HepG2 (cell line): ENCODE measurements around the gene PPP1R7. TPM values are rescaled to one million over a fixed set of nuclear protein-coding genes. Genes with fewer than 3 reads are reported as not detected.

Experiments used
- ATAC-seq: fragments of 200-7000 bp; cut with Tn5 transposase; 3 replicates; pipeline ENCODE4 v1.9.1; 2020; ENCODE audit warnings: mild to moderate bottlenecking, moderate library complexity
- BruUV-seq: library from RNA; stranded (reverse); fragments of 400-500 nt; replicated peaks from 2 replicates; lab custom pipeline; 2021; lab: Mats Ljungman, UMichigan
- CTCF ChIA-PET: fragments of 300-600 bp; formaldehyde crosslinking; extraction: SDS; loops from one replicate; lab custom pipeline; 2021; ENCODE audit warnings: low total read pairs, inconsistent platforms, low intra/inter-chr PET ratio; lab: Yijun Ruan, JAX
- POLR2A ChIA-PET: fragments of 350-600 bp; sonication (Branson Sonifier 250); formaldehyde crosslinking; loops from one replicate; lab custom pipeline; 2020; ENCODE audit warnings: antibody characterized with exemption, inconsistent platforms; lab: Yijun Ruan, JAX
- DNase-seq: peaks from one replicate; pipeline ENCODE4 v3.0.0-alpha.2; 2015; ENCODE audit warnings: low spot score
- FAIRE-seq: peaks from 3 replicates; lab custom pipeline; 2011; peaks lifted over from hg19 to GRCh38; lab: Jason Lieb, UNC
- H2AFZ ChIP-seq: one replicate; pipeline ENCODE4 v1.6.1; 2011; ENCODE audit warnings: low read length, inconsistent platforms
- H3K27ac ChIP-seq: fragments of 300-600 bp; 3 replicates; pipeline ENCODE4 v1.8.0; 2011; ENCODE audit warnings: mixed run types, mild to moderate bottlenecking, mixed read lengths, low read length, inconsistent platforms; ENCODE audit not compliant: insufficient read depth; ENCODE audit errors: extremely low read length
- H3K27me3 ChIP-seq, 2 experiments: fragments of 200-600 bp in 1 of 2; 2 replicates in 1 of 2; 3 replicates in 1 of 2; pipeline versions ENCODE4 v1.6.0 to v1.8.0; 2011; ENCODE audit warnings: low read length in 2 of 2, mild to moderate bottlenecking in 2 of 2, moderate library complexity in 2 of 2, inconsistent platforms in 1 of 2; ENCODE audit not compliant: insufficient read depth in 2 of 2, control insufficient read depth in 1 of 2
- H3K36me3 ChIP-seq, 2 experiments: fragments of 200-600 bp in 1 of 2; replicated peaks in 1 of 2; 2 replicates in 1 of 2; 3 replicates in 1 of 2; pipeline versions ENCODE4 v1.5.1 to v1.8.0; 2011; ENCODE audit warnings: low read length in 2 of 2, inconsistent platforms in 1 of 2; ENCODE audit not compliant: insufficient read depth in 2 of 2, control insufficient read depth in 1 of 2
- H3K4me1 ChIP-seq: 2 replicates; pipeline ENCODE4 v1.5.1; 2012; ENCODE audit warnings: low read length, inconsistent platforms; ENCODE audit not compliant: insufficient read depth
- H3K4me2 ChIP-seq: 2 replicates; pipeline ENCODE4 v1.6.0; 2011; ENCODE audit warnings: low read depth, low read length, inconsistent platforms
- H3K4me3 ChIP-seq, 3 experiments: fragments of 200-600 bp in 1 of 3; sonication (generic), shearing (Covaris generic) in 1 of 3; replicated peaks in 1 of 3; 2 replicates each; pipeline ENCODE4 v1.5.1; 2011 to 2016; ENCODE audit warnings: low read length in 3 of 3, inconsistent platforms in 2 of 3, low read depth in 2 of 3, mild to moderate bottlenecking in 2 of 3, control low read depth in 1 of 3, mixed read lengths in 1 of 3; ENCODE audit not compliant: insufficient read depth in 1 of 3
- H3K79me2 ChIP-seq: one replicate; pipeline ENCODE4 v1.6.1; 2011; ENCODE audit warnings: low read length, inconsistent platforms; ENCODE audit not compliant: insufficient read depth
- H3K9ac ChIP-seq: 2 replicates; pipeline ENCODE4 v1.6.0; 2011; ENCODE audit warnings: mild to moderate bottlenecking, low read depth, low read length, inconsistent platforms; ENCODE audit not compliant: insufficient read depth
- H3K9me3 ChIP-seq: 2 replicates; pipeline ENCODE4 v1.5.1; 2012; ENCODE audit warnings: mild to moderate bottlenecking, low read length
- H4K20me1 ChIP-seq: 2 replicates; pipeline ENCODE4 v1.6.0; 2011; ENCODE audit warnings: inconsistent platforms, mild to moderate bottlenecking, low read length, moderate library complexity; ENCODE audit not compliant: insufficient read depth
- ARHGAP35 ChIP-seq: sonication (generic); formaldehyde crosslinking; IDR thresholded peaks from 2 replicates; pipeline ENCODE4 v1.9.0; 2022; ENCODE audit warnings: mild to moderate bottlenecking, inconsistent platforms, moderate library complexity, missing genetic modification reagents, borderline replicate concordance
- DMAP1 ChIP-seq: IDR thresholded peaks from 2 replicates; pipeline ENCODE4 v1.6.1; 2016
- TEAD3 ChIP-seq: optimal IDR thresholded peaks from 2 replicates; pipeline ENCODE3; 2016; ENCODE audit warnings: borderline replicate concordance
- ZNF263 ChIP-seq: sonication (generic); formaldehyde crosslinking; IDR thresholded peaks from 2 replicates; pipeline ENCODE4 v1.4.0; 2020; ENCODE audit warnings: missing genetic modification reagents
- ZNF329 ChIP-seq: sonication (generic); formaldehyde crosslinking; IDR thresholded peaks from 2 replicates; pipeline ENCODE4 v1.9.0; 2021; ENCODE audit warnings: low read depth, mild to moderate bottlenecking, missing genetic modification reagents
- ZNF354B ChIP-seq: sonication (generic); formaldehyde crosslinking; IDR thresholded peaks from 2 replicates; pipeline ENCODE4 v1.8.0; 2022; ENCODE audit warnings: mild to moderate bottlenecking, missing genetic modification reagents
- ZNF558 ChIP-seq: sonication (generic); formaldehyde crosslinking; IDR thresholded peaks from 2 replicates; pipeline ENCODE4 v1.9.0; 2022; ENCODE audit warnings: mild to moderate bottlenecking, missing genetic modification reagents, borderline replicate concordance
- ZSCAN29 ChIP-seq: sonication (generic); formaldehyde crosslinking; conservative IDR thresholded peaks from 2 replicates; pipeline ENCODE4 v1.4.0; 2020; ENCODE audit warnings: mild to moderate bottlenecking, missing genetic modification reagents
- ZZZ3 ChIP-seq: sonication (generic); formaldehyde crosslinking; IDR thresholded peaks from 2 replicates; pipeline ENCODE4 v1.4.0; 2020; ENCODE audit warnings: missing genetic modification reagents, mild to moderate bottlenecking, borderline replicate concordance
- WGBS: methylation state at CpG from one replicate; pipeline ENCODE4 v1.1.6; 2017; ENCODE audit warnings: low lambda C conversion rate; 5-methylcytosine and 5-hydroxymethylcytosine counted together
- in situ Hi-C: cut with HindIII; loops from 2 replicates; pipeline ENCODE4 v1.10.0; 2017; ENCODE audit warnings: low pct_unique_long_range_greater_than_20kb; ENCODE audit not compliant: extremely low pct_ligation_motif_present
- intact Hi-C: fragments of 100-400 bp; cut with micrococcal nuclease; formaldehyde crosslinking; loops from one replicate; pipeline ENCODE4 v1.10.0; 2022; ENCODE audit not compliant: unreplicated experiment
- polyA plus RNA-seq, 8 experiments: library from polyadenylated mRNA; depleted of rRNA in 3 of 8; stranded (reverse) in 7 of 8; unstranded in 1 of 8; fragments of >200 nt; fragmentation: Illumina TruSeq in 4 of 8; extraction: Trizol in 4 of 8; gene quantifications; 2 replicates each; pipeline versions ENCODE4 v1.2.1 to v1.2.3, GENCODE V29; 2011 to 2016; ENCODE audit warnings: low read depth in 4 of 8, missing spikeins in 1 of 8, mixed read lengths in 1 of 8; ENCODE audit not compliant: insufficient read depth in 1 of 8
- total RNA-seq, 5 experiments: library from RNA; depleted of rRNA; stranded (reverse); fragments of >200 nt; fragmentation: Illumina TruSeq; extraction: Trizol; gene quantifications; 2 replicates each; pipeline ENCODE4 v1.2.3, GENCODE V29; 2016; ENCODE audit warnings: low read depth in 1 of 5

PPP1R7 gene
- total and polyA plus RNA-seq, 2 of the 13 experiments (the other 11 are each of a cell fraction or from before 2014, with no cell fraction given): 33.3 to 67.9 TPM

GRCh38 chr2:241205086-241205485 is 54.8 kb downstream of the PPP1R7 start (continued):
- no peak for TF ChIP-seq ARHGAP35 (CRISPR knock-in tag)
- TF ChIP-seq ZNF329 (CRISPR knock-in tag): no peak
- TF ChIP-seq ZZZ3 (CRISPR knock-in tag): no peak
- no peak for TF ChIP-seq DMAP1 (CRISPR knock-in tag)
- TF ChIP-seq TEAD3 (CRISPR knock-in tag): no peak
- no peak for TF ChIP-seq ZNF354B (CRISPR knock-in tag)
- TF ChIP-seq ZSCAN29 (CRISPR knock-in tag): no peak

DNA sequence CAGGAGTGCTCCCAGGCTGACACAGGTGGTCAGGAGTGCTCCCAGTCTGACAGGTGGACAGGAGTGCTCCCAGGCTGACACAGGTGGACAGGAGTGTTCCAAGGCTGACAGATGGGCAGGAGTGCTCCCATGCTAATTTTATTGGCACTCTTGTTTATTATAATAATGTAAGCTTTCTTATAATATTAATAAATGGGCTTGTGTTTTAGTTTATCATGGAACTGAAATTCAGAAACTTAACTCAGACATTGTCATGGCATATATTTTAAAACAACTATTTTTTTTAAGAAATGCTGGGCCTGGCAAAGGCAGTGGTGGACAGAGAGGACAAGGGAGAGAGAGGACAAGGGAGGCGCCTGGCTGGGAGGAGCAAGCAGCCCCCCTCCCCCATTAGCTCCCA is 56.9 kb downstream of the PPP1R7 start:
- ATAC-seq: no peak
- no peaks in the 10 kb centered on the region for H4K20me1 ChIP-seq
- H3K4me2 ChIP-seq: no peak overlapping the region
- no peaks in the 10 kb centered on the region for H3K9me3 ChIP-seq
- WGBS: 27% methylated on average over 1 of the region's 1 CpG
- in situ Hi-C loops (loop anchor here (25.0 kb wide), 1 partner anchor 645 kb away; the partner anchor contains the start of genes ANKMY1, DUSP28 and RNPEPL1), intact Hi-C loops (no loop called here)
- H3K4me1 ChIP-seq: peaks cover 11% of the 10 kb centered on the region
- peaks cover 22 to 46% of the 10 kb centered on the region in 2 experiments for H3K27me3 ChIP-seq
- H3K4me3 ChIP-seq: no peak overlapping the region
- H3K79me2 ChIP-seq: no peaks in the 10 kb centered on the region
- no peak overlapping the region for H3K9ac ChIP-seq
- H2AFZ ChIP-seq: no peak overlapping the region
- no peak for FAIRE-seq
- POLR2A ChIA-PET: interaction anchor here (0.6 to 0.8 kb wide), 2 partner anchors 9 to 281 kb away, joined by 3 read pairs; no protein-coding TSS in a partner anchor
- no peaks in the 10 kb centered on the region for H3K36me3 ChIP-seq
- DNase-seq: no peak
- CTCF ChIA-PET: no interaction called here
- H3K27ac ChIP-seq: no peak overlapping the region
- TF ChIP-seq ZNF558 (CRISPR knock-in tag) (no peak), ZNF263 (peak; percentile 89)
- no TSS peak for BruUV-seq
